Measurements from ENCODE around the gene CHD9.
"Not testable (repeated sequence)": the region's sequence is repeated elsewhere in the genome, so short reads cannot be mapped to it uniquely, and the experiment has no call there.

CHD9 gene

GRCh38 chr16:53054670-53055485 lies at the start of gene CHD9:
TSS of gene CHD9 (plus strand) at chr16:53054991. CDS start at chr16:53156090, 101,099 bp downstream.
- DNase-seq (ENCODE audit: low read depth), result peak; percentile 61

- DNase-seq (ENCODE audit: low read depth), result no peak
Observed at GRCh38 chr16:53007095-53007494, 47.7 kb upstream of the CHD9 start.

GRCh38 chr16:53014287-53014686 lies 40.5 kb upstream of the CHD9 start:
- no peak for DNase-seq (ENCODE audit: low read depth)

- DNase-seq (ENCODE audit: low read depth), result no peak
Observed at GRCh38 chr16:53018834-53019416, 35.9 kb upstream of the CHD9 start.

- no peak for DNase-seq (ENCODE audit: low read depth)
Observed at GRCh38 chr16:53022374-53022773, 32.4 kb upstream of the CHD9 start.

GRCh38 chr16:53024045-53024444 lies 30.7 kb upstream of the CHD9 start:
- DNase-seq (ENCODE audit: low read depth), result no peak

GRCh38 chr16:53029971-53030370 lies 24.8 kb upstream of the CHD9 start:
- no peak for DNase-seq (ENCODE audit: low read depth)

GRCh38 chr16:53031323-53031942 lies 23.4 kb upstream of the CHD9 start:
- DNase-seq (ENCODE audit: low read depth), result no peak

GRCh38 chr16:53034306-53034705 lies 20.5 kb upstream of the CHD9 start:
- DNase-seq (ENCODE audit: low read depth), result no peak

- no peak for DNase-seq (ENCODE audit: low read depth)
Observed at GRCh38 chr16:53035176-53035942, 19.4 kb upstream of the CHD9 start.

GRCh38 chr16:53036066-53036465 lies 18.7 kb upstream of the CHD9 start:
- no peak for DNase-seq (ENCODE audit: low read depth)

- not testable (repeated sequence) for DNase-seq (ENCODE audit: low read depth)
Observed at GRCh38 chr16:53036711-53037110, 18.1 kb upstream of the CHD9 start.

GRCh38 chr16:53040788-53041187 lies 14.0 kb upstream of the CHD9 start:
- no peak for DNase-seq (ENCODE audit: low read depth)

GRCh38 chr16:53041320-53042051 lies 13.3 kb upstream of the CHD9 start:
- no peak for DNase-seq (ENCODE audit: low read depth)

GRCh38 chr16:53042235-53042701 lies 12.5 kb upstream of the CHD9 start:
- no peak for DNase-seq (ENCODE audit: low read depth)

- DNase-seq (ENCODE audit: low read depth), result no peak
Observed at GRCh38 chr16:53043428-53043831, 11.4 kb upstream of the CHD9 start.

- DNase-seq (ENCODE audit: low read depth), result no peak
Observed at GRCh38 chr16:53043986-53044601, 10.7 kb upstream of the CHD9 start.

GRCh38 chr16:53045341-53046220 lies 9.2 kb upstream of the CHD9 start:
- DNase-seq (ENCODE audit: low read depth), result no peak

GRCh38 chr16:53047515-53047914 lies 7.3 kb upstream of the CHD9 start:
- DNase-seq (ENCODE audit: low read depth), result not testable (repeated sequence)

Measured in stimulated activated CD4-positive, alpha-beta T cell treated with anti-CD3 and anti-CD28 coated beads, Interleukin-2, amount 100 ng/mL, for 4 hours (primary cell).